GM12878 (cell line): ENCODE results near the gene CREB3L1. TPM values are rescaled to one million over a fixed set of nuclear protein-coding genes. Genes with fewer than 3 reads are reported as not detected.

ENCODE experiments used
- ATAC-seq: fragments of 200-7000 bp; cut with Tn5 transposase; 3 replicates; pipeline ENCODE4 v1.9.1; 2020; ENCODE audit warnings: mild to moderate bottlenecking, moderate library complexity
- BruUV-seq: library from RNA; stranded (reverse); fragments of 400-500 nt; replicated peaks from 2 replicates; lab custom pipeline; 2021; lab: Mats Ljungman, UMichigan
- CTCF ChIA-PET: fragments of 300-600 bp; sonication (Branson Sonifier 250); formaldehyde crosslinking; extraction: SDS; loops from one replicate; lab custom pipeline; 2021; ENCODE audit warnings: inconsistent platforms; lab: Yijun Ruan, JAX
- POLR2A ChIA-PET: fragments of 350-600 bp; formaldehyde crosslinking; extraction: SDS; loops from one replicate; lab custom pipeline; 2021; ENCODE audit warnings: inconsistent platforms; lab: Charles Lee
- RAD21 ChIA-PET: fragments of 300-600 bp; sonication (Branson Sonifier 250); formaldehyde crosslinking; loops from one replicate; lab custom pipeline; 2023; ENCODE audit warnings: antibody characterized with exemption; ENCODE audit not compliant: unreplicated experiment; lab: Charles Lee
- SMC1A ChIA-PET: fragments of 300-600 bp; sonication (Branson Sonifier 250); formaldehyde crosslinking; loops from one replicate; lab custom pipeline; 2023; ENCODE audit not compliant: unreplicated experiment, uncharacterized antibody; lab: Charles Lee
- DNase-seq: peaks from one replicate; pipeline ENCODE4 v3.0.0-alpha.2; 2011; ENCODE audit warnings: low read depth, low spot score
- FAIRE-seq: peaks from 3 replicates; lab custom pipeline; 2011; peaks lifted over from hg19 to GRCh38; lab: Jason Lieb, UNC
- H2AFZ ChIP-seq: 2 replicates; pipeline ENCODE4 v1.6.0; 2011; ENCODE audit warnings: low read depth, low read length, control low read depth; ENCODE audit not compliant: control insufficient read depth
- H3K27ac ChIP-seq: 2 replicates; pipeline ENCODE4 v1.5.1; 2011; ENCODE audit warnings: control low read depth; ENCODE audit not compliant: control insufficient read depth, insufficient read depth
- H3K27me3 ChIP-seq, 2 experiments: replicated peaks in 1 of 2; 2 replicates each; pipeline versions ENCODE4 v1.6.0 to v1.6.1; 2011; ENCODE audit warnings: low read length in 1 of 2; ENCODE audit not compliant: control insufficient read depth in 2 of 2, insufficient read depth in 2 of 2
- H3K36me3 ChIP-seq, 2 experiments: 2 replicates each; pipeline ENCODE4 v1.5.1; 2011; ENCODE audit warnings: low read length in 1 of 2; ENCODE audit not compliant: control insufficient read depth in 2 of 2, insufficient read depth in 2 of 2
- H3K4me1 ChIP-seq: 2 replicates; pipeline ENCODE4 v1.6.1; 2011; ENCODE audit warnings: mild to moderate bottlenecking, low read length, moderate library complexity, mixed read lengths; ENCODE audit not compliant: control insufficient read depth, insufficient read depth
- H3K4me2 ChIP-seq: 2 replicates; pipeline ENCODE4 v1.6.0; 2011; ENCODE audit warnings: control low read depth; ENCODE audit not compliant: control insufficient read depth, insufficient read depth
- H3K4me3 ChIP-seq: fragments of 200-600 bp; sonication (generic); 2 replicates; pipeline ENCODE4 v1.5.1; 2016
- H3K79me2 ChIP-seq: 2 replicates; pipeline ENCODE4 v1.6.0; 2011; ENCODE audit warnings: low read length; ENCODE audit not compliant: control insufficient read depth, insufficient read depth
- H3K9ac ChIP-seq: 2 replicates; pipeline ENCODE4 v1.8.0; 2011; ENCODE audit warnings: low read length, control low read depth, mixed read lengths; ENCODE audit not compliant: control insufficient read depth, insufficient read depth
- H3K9me3 ChIP-seq: replicated peaks from 3 replicates; pipeline ENCODE4 v1.5.1; 2011; ENCODE audit warnings: mild to moderate bottlenecking, low read length; ENCODE audit not compliant: control insufficient read depth, insufficient read depth
- H4K20me1 ChIP-seq: 2 replicates; pipeline ENCODE4 v1.6.0; 2011; ENCODE audit not compliant: control insufficient read depth, insufficient read depth
- ASH2L ChIP-seq: fragments of 300-600, 200-600 bp; sonication (generic); IDR thresholded peaks from 2 replicates; pipeline ENCODE4 v1.6.1; 2017; ENCODE audit warnings: low read depth, mild to moderate bottlenecking, borderline replicate concordance
- ATF7 ChIP-seq: fragments of 450-650 bp; IDR thresholded peaks from 2 replicates; pipeline ENCODE4 v1.6.1; 2016; ENCODE audit warnings: low read depth, mild to moderate bottlenecking
- BCL3 ChIP-seq: IDR thresholded peaks from 2 replicates; pipeline ENCODE4 v1.6.1; 2011; ENCODE audit warnings: borderline replicate concordance, low read depth, mild to moderate bottlenecking, moderate library complexity, low read length; ENCODE audit not compliant: insufficient read depth, poor library complexity, severe bottlenecking
- BMI1 ChIP-seq: fragments of 450-650 bp; IDR thresholded peaks from 2 replicates; pipeline ENCODE4 v1.6.1; 2016; ENCODE audit warnings: mild to moderate bottlenecking, moderate library complexity, borderline replicate concordance
- CEBPZ ChIP-seq: fragments of 150-350 bp; IDR thresholded peaks from 2 replicates; pipeline ENCODE4 v1.6.1; 2016; ENCODE audit warnings: low read depth, low read length
- EZH2 ChIP-seq: IDR thresholded peaks from 2 replicates; pipeline ENCODE4 v1.6.1; 2012; ENCODE audit warnings: low read depth, mild to moderate bottlenecking, control low read depth, inconsistent platforms, low read length, borderline replicate concordance; ENCODE audit not compliant: control insufficient read depth
- IRF3 ChIP-seq: fragments of 450-650 bp; IDR thresholded peaks from 2 replicates; pipeline ENCODE4 v1.6.1; 2014; ENCODE audit warnings: mild to moderate bottlenecking
- MEF2B ChIP-seq: fragments of 450-650 bp; IDR thresholded peaks from 2 replicates; pipeline ENCODE4 v1.6.1; 2018; ENCODE audit warnings: mild to moderate bottlenecking, moderate library complexity; ENCODE audit not compliant: partially characterized antibody, poor library complexity, severe bottlenecking
- NR2C1 ChIP-seq: fragments of 450-650 bp; IDR thresholded peaks from 2 replicates; pipeline ENCODE4 v1.6.1; 2017; ENCODE audit warnings: antibody characterized with exemption, mild to moderate bottlenecking, moderate library complexity
- NR2F1 ChIP-seq: fragments of 450-650 bp; conservative IDR thresholded peaks from 2 replicates; pipeline ENCODE4 v1.6.1; 2017; ENCODE audit warnings: mild to moderate bottlenecking
- POLR2AphosphoS5 ChIP-seq: IDR thresholded peaks from 2 replicates; pipeline ENCODE4 v1.6.1; 2011; ENCODE audit warnings: mild to moderate bottlenecking, low read length, inconsistent platforms
- SIN3A ChIP-seq: IDR thresholded peaks from 2 replicates; pipeline ENCODE4 v1.6.1; 2012; ENCODE audit warnings: low read depth, low read length, improper control_type of control experiment
- SMAD5 ChIP-seq: IDR thresholded peaks from 2 replicates; pipeline ENCODE4 v1.6.1; 2016; ENCODE audit warnings: antibody characterized with exemption, low read depth
- TBL1XR1 ChIP-seq: IDR thresholded peaks from 2 replicates; pipeline ENCODE4 v1.6.1; 2012; ENCODE audit warnings: low read depth, low read length, improper control_type of control experiment
- ZBTB33 ChIP-seq: fragments of 450-650 bp; IDR thresholded peaks from 2 replicates; pipeline ENCODE4 v1.6.1; 2017; ENCODE audit warnings: mild to moderate bottlenecking
- WGBS: methylation state at CpG from one replicate; pipeline ENCODE4 v1.1.6; 2016; ENCODE audit warnings: low lambda C conversion rate; ENCODE audit not compliant: insufficient replicate concordance, insufficient coverage; ENCODE audit errors: missing lambda C conversion rate; 5-methylcytosine and 5-hydroxymethylcytosine counted together
- in situ Hi-C: fragments of 300-500 bp; cut with MboI; formaldehyde crosslinking; loops from 9 replicates; pipeline ENCODE4 v1.14.3; 2018; ENCODE audit warnings: mixed read lengths
- intact Hi-C: fragments of 100-400 bp; cut with micrococcal nuclease; formaldehyde crosslinking; loops from one replicate; pipeline ENCODE4 v1.14.2; 2022; ENCODE audit not compliant: unreplicated experiment
- polyA plus RNA-seq, 11 experiments: library from polyadenylated mRNA; depleted of rRNA in 4 of 11; unstranded in 6 of 11; stranded (reverse) in 5 of 11; fragments of >200 nt; fragmentation: Nextera tagmentation in 4 of 11; fragmentation: Illumina TruSeq in 1 of 11; extraction: Ambion mirVana in 4 of 11; extraction: Trizol in 1 of 11; gene quantifications; 1 replicate in 1 of 11; 2 replicates in 10 of 11; pipeline versions ENCODE4 v1.2.1 to v1.2.3, GENCODE V29; 2011 to 2016; ENCODE audit warnings: inconsistent platforms in 2 of 11, missing spikeins in 2 of 11, low read depth in 1 of 11
- total RNA-seq, 4 experiments: library from RNA; depleted of rRNA in 3 of 4; stranded (reverse); fragments of >200 nt in 3 of 4; fragmentation: Illumina TruSeq in 1 of 4; extraction: Trizol in 1 of 4; gene quantifications; 2 replicates each; pipeline versions ENCODE4 v1.2.1 to v1.2.3, GENCODE V29; 2013 to 2021

The CREB3L1 gene
- total and polyA plus RNA-seq, 10 of the 15 experiments (the other 5 are each of a cell fraction or from before 2014, with no cell fraction given) = 0.03 to 1.4 (median 0.22) TPM

DNA sequence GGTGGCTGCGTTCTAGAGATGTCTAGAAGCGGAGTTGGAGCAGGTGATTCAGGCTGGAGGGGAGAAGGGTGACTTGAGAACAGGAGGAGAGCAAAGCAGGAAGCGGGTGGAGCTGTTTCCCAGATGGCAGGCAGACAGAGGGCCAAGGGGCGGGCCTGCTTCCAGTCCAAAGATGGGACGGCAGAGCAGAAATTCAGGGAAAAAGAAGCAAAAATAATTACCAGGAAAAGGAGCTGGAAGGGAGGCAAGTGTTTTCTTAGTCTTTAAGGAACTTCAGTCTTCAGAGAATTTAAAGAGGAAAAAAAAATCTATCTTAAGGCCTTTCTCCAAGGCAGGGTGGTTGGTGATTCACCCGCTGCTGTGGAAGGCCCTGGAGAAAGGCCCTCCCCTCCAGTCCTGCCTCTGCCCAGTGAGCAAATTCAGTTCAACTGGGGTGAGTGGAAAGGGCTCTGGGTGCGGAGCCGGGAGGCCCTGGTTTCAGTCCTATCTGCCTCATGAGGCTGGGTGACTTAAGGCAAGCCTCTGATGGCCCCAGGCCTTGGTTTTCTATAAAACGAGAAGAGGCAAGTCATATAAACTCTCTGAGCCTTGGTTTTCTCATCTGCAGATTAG lies 4.5 kb upstream of the CREB3L1 start:
- H3K36me3 ChIP-seq = no peaks in the 10 kb centered on the region
- H3K27me3 ChIP-seq = 0 out of 4 replicates have a peak, but pooled peaks cover 0 to under 1% of the 10 kb centered on the region in 2 experiments
- CTCF ChIA-PET = interaction anchor here (2.2 to 4.3 kb wide), 2 partner anchors 36 to 73 kb away, joined by 8 to 36 read pairs; no protein-coding TSS in a partner anchor
- POLR2A ChIA-PET = no interaction called here
- DNase-seq (no peak), FAIRE-seq (no peak), ATAC-seq (no peak)
- peaks cover 16% of the 10 kb centered on the region for H3K4me1 ChIP-seq
- no peaks in the 10 kb centered on the region for H4K20me1 ChIP-seq
- in situ Hi-C loops = no loop called here
- H3K9me3 ChIP-seq = no peaks in the 10 kb centered on the region
- no peak overlapping the region; the same call in 1 of the 2 replicates for H2AFZ ChIP-seq
- no peak overlapping the region for H3K9ac ChIP-seq
- RAD21 ChIA-PET = interaction anchor here (0.7 to 1.0 kb wide), 2 partner anchors 14 to 22 kb away, joined by 3 to 4 read pairs; no protein-coding TSS in a partner anchor
- no peak overlapping the region for H3K4me3 ChIP-seq
- H3K27ac ChIP-seq = no peak overlapping the region
- intact Hi-C loops = no loop called here
- WGBS = 76% methylated on average over 9 of the region's 9 CpGs
- SMC1A ChIA-PET = interaction anchor here (0.6 to 3.4 kb wide), 3 partner anchors 13 to 216 kb away, joined by 4 to 15 read pairs (median 6); no protein-coding TSS in a partner anchor
- H3K4me2 ChIP-seq = no peak overlapping the region
- no peaks in the 10 kb centered on the region for H3K79me2 ChIP-seq
- no TSS peak for BruUV-seq
- TF ChIP-seq EZH2 (no peak), ZBTB33 (no peak), BCL3 (no peak), NR2F1 (no peak), SMAD5 (no peak), TBL1XR1 (no peak), ASH2L (no peak), ATF7 (no peak), NR2C1 (no peak), SIN3A (no peak), BMI1 (no peak), CEBPZ (no peak), IRF3 (no peak), POLR2AphosphoS5 (no peak), MEF2B (no peak)
